ENCODE data around the gene FOXP4. TPM values are rescaled to one million over a fixed set of nuclear protein-coding genes. Genes with fewer than 3 reads are reported as not detected.
"Not testable (repeated sequence)": the region's sequence is repeated elsewhere in the genome, so short reads cannot be mapped to it uniquely, and the experiment has no call there.

The FOXP4 gene
- polyA plus RNA-seq, 1 of the 3 experiments (the other 2 are of a cell fraction), result 7.3 TPM

GRCh38 chr6:41619193-41619592 lies 73.0 kb downstream of the FOXP4 start:
- WGBS (ENCODE audit: low lambda C conversion rate), result 47% methylated on average over 4 of the region's 4 CpGs
- H3K27me3 ChIP-seq (ENCODE audit: insufficient read depth); POLR2A ChIA-PET: not testable (repeated sequence)

DNA sequence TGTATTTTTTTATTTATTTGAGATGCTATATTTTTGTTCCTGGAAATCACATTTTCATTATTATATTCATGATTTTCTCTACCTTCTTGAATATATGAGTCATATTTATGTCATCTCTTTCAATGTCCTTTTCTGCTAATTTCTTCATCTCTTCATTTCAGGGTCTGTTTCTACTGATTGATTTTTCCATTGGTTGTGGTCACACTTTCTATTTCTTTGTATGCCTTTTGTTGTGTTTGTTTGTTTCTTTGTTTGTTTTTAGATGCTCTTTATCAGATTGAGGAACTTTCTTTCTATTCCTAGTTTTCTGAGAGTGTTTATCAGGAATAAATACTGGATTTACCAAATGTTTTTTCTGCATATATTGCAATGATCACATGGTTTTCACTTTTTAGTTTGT lies 75.2 kb downstream of the FOXP4 start:
- no peaks in the 10 kb centered on the region for H3K9me3 ChIP-seq
- H3K4me3 ChIP-seq (ENCODE audit: low read depth in 2 of 2, low read length in 1 of 2), result no peak overlapping the region
- peaks cover 0 to 3% of the 10 kb centered on the region in 2 experiments; a peak in 2 of 4 replicates for H3K4me1 ChIP-seq (ENCODE audit: control insufficient read depth in 1 of 2, insufficient read depth in 2 of 2, low read depth in 1 of 2, low read length in 1 of 2)
- ChIA-PET POLR2A (no interaction called here), CTCF (no interaction called here)
- H3F3A ChIP-seq (replicated peaks; ENCODE audit: insufficient read depth), result no peaks in the 10 kb centered on the region
- no peak for TF ChIP-seq ZBTB33 (IDR thresholded peaks at IDR 0.05; ENCODE audit: borderline replicate concordance, low read depth)
- no peak overlapping the region for H3K27ac ChIP-seq (ENCODE audit: low read depth in 2 of 2, low read length in 1 of 2)
- no peak overlapping the region for H2AFZ ChIP-seq (ENCODE audit: low read depth)
- no peaks in the 10 kb centered on the region for H4K20me1 ChIP-seq (ENCODE audit: insufficient read depth)
- H3K79me2 ChIP-seq (ENCODE audit: insufficient read depth), result no peaks in the 10 kb centered on the region
- no peak overlapping the region for H3K4me2 ChIP-seq
- DNase-seq, result no peak
- no peaks in the 10 kb centered on the region for H3K36me3 ChIP-seq (replicated peaks in 1 of 2; ENCODE audit: control insufficient read depth in 1 of 2, insufficient read depth in 2 of 2, low read length in 1 of 2)
- no peaks in the 10 kb centered on the region for H3K27me3 ChIP-seq (ENCODE audit: insufficient read depth)
- H3K9ac ChIP-seq, result no peak overlapping the region
- no peaks in the 10 kb centered on the region for H3K9me2 ChIP-seq

More at GRCh38 chr6:41619193-41619592, 73.0 kb downstream of the FOXP4 start:
- not testable (repeated sequence) for H3K4me2 ChIP-seq; H3K4me3 ChIP-seq (ENCODE audit: low read depth in 2 of 2, low read length in 1 of 2); H3K9me3 ChIP-seq; H3K79me2 ChIP-seq (ENCODE audit: insufficient read depth); H3F3A ChIP-seq (replicated peaks; ENCODE audit: insufficient read depth); H3K9ac ChIP-seq; DNase-seq; H3K4me1 ChIP-seq (ENCODE audit: control insufficient read depth in 1 of 2, insufficient read depth in 2 of 2, low read depth in 1 of 2, low read length in 1 of 2); H2AFZ ChIP-seq (ENCODE audit: low read depth); H3K36me3 ChIP-seq (replicated peaks in 1 of 2; ENCODE audit: control insufficient read depth in 1 of 2, insufficient read depth in 2 of 2, low read length in 1 of 2); H3K9me2 ChIP-seq; H3K27ac ChIP-seq (ENCODE audit: low read depth in 2 of 2, low read length in 1 of 2); H4K20me1 ChIP-seq (ENCODE audit: insufficient read depth)
- CTCF ChIA-PET, result interaction anchor here (1.0 to 1.5 kb wide), 3 partner anchors 17 to 195 kb away, joined by 3 to 7 read pairs (median 5); no protein-coding TSS in a partner anchor

DNA sequence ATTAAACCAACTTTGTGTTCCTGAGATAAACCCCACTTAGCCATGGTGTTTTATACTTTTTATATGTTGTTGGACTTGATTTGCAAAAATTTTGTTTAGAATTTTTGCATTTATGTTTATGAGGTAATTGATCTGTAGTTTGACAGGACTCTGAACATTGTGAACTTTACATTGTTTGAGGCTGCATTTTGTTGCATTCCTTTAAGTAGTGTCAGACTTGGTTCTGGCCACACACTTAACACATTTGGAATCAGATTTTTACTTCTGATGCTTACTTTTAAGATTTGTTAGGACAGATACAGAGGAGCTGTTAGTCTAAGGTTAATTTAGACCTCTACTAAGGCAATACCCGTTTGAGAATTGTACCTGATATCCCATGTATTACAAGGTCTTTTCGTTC lies 75.6 kb downstream of the FOXP4 start:
- DNase-seq, result no peak
- Histone ChIP-seq H3K79me2 (ENCODE audit: insufficient read depth) (no peaks in the 10 kb centered on the region), H3K4me3 (ENCODE audit: low read depth in 2 of 2, low read length in 1 of 2) (no peak overlapping the region), H3K9ac (no peak overlapping the region), H3K27me3 (ENCODE audit: insufficient read depth) (no peaks in the 10 kb centered on the region), H3K4me1 (ENCODE audit: control insufficient read depth in 1 of 2, insufficient read depth in 2 of 2, low read depth in 1 of 2, low read length in 1 of 2) (peaks cover 0 to 3% of the 10 kb centered on the region in 2 experiments; a peak in 2 of 4 replicates), H3F3A (replicated peaks; ENCODE audit: insufficient read depth) (no peaks in the 10 kb centered on the region), H3K9me3 (no peaks in the 10 kb centered on the region), H4K20me1 (ENCODE audit: insufficient read depth) (no peaks in the 10 kb centered on the region), H2AFZ (ENCODE audit: low read depth) (no peak overlapping the region), H3K36me3 (replicated peaks in 1 of 2; ENCODE audit: control insufficient read depth in 1 of 2, insufficient read depth in 2 of 2, low read length in 1 of 2) (no peaks in the 10 kb centered on the region), H3K27ac (ENCODE audit: low read depth in 2 of 2, low read length in 1 of 2) (no peak overlapping the region), H3K9me2 (no peaks in the 10 kb centered on the region), H3K4me2 (no peak overlapping the region)
- POLR2A ChIA-PET, result no interaction called here
- WGBS (ENCODE audit: low lambda C conversion rate), result 11% methylated on average over 2 of the region's 2 CpGs
- CTCF ChIA-PET, result no interaction called here
- TF ChIP-seq SMC3 (IDR thresholded peaks at IDR 0.05; ENCODE audit: low read depth, low read length), result no peak
- no peak for TF ChIP-seq NRF1 (IDR thresholded peaks at IDR 0.05; ENCODE audit: low read depth, low read length)
- TF ChIP-seq, protein P1, sequence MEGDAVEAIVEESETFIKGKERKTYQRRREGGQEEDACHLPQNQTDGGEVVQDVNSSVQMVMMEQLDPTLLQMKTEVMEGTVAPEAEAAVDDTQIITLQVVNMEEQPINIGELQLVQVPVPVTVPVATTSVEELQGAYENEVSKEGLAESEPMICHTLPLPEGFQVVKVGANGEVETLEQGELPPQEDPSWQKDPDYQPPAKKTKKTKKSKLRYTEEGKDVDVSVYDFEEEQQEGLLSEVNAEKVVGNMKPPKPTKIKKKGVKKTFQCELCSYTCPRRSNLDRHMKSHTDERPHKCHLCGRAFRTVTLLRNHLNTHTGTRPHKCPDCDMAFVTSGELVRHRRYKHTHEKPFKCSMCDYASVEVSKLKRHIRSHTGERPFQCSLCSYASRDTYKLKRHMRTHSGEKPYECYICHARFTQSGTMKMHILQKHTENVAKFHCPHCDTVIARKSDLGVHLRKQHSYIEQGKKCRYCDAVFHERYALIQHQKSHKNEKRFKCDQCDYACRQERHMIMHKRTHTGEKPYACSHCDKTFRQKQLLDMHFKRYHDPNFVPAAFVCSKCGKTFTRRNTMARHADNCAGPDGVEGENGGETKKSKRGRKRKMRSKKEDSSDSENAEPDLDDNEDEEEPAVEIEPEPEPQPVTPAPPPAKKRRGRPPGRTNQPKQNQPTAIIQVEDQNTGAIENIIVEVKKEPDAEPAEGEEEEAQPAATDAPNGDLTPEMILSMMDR (IDR thresholded peaks at IDR 0.05), result no peak
- TF ChIP-seq RFX5 (IDR thresholded peaks at IDR 0.05; ENCODE audit: low read length), result no peak
- TF ChIP-seq YY1 (IDR thresholded peaks at IDR 0.05; ENCODE audit: low read depth), result no peak
- no peak for TF ChIP-seq RXRA (IDR thresholded peaks at IDR 0.05; ENCODE audit: borderline replicate concordance, low read depth)
- no peak for TF ChIP-seq GABPA (IDR thresholded peaks at IDR 0.05; ENCODE audit: low read depth)
- TF ChIP-seq RAD21 (IDR thresholded peaks at IDR 0.05; ENCODE audit: low read length), result no peak
- TF ChIP-seq POLR2AphosphoS5 (IDR thresholded peaks at IDR 0.05; ENCODE audit: low read depth, low read length), result no peak
- no peak for TF ChIP-seq REST (IDR thresholded peaks at IDR 0.05; ENCODE audit: low read depth, low read length)
- TF ChIP-seq FOXM1 (IDR thresholded peaks at IDR 0.05; ENCODE audit: low read depth), result no peak
- no peak for TF ChIP-seq JUND (IDR thresholded peaks at IDR 0.05)
- TF ChIP-seq RCOR1 (IDR thresholded peaks at IDR 0.05; ENCODE audit: low read length), result no peak
- TF ChIP-seq, protein P2, sequence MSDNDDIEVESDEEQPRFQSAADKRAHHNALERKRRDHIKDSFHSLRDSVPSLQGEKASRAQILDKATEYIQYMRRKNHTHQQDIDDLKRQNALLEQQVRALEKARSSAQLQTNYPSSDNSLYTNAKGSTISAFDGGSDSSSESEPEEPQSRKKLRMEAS (IDR thresholded peaks at IDR 0.05; ENCODE audit: low read depth), result no peak
- TF ChIP-seq EZH2phosphoT487 (IDR thresholded peaks at IDR 0.05; ENCODE audit: borderline replicate concordance, low read depth), result no peak
